K562 (cell line): ENCODE results near the gene ZDHHC1. TPM values are rescaled to one million over a fixed set of nuclear protein-coding genes. Genes with fewer than 3 reads are reported as not detected.

Experiments
- ADNP ChIP-seq: fragments of 200-800 bp; sonication (Bioruptor generic); IDR thresholded peaks from 2 replicates; pipeline ENCODE4 v1.6.1; 2016; ENCODE audit warnings: missing genetic modification characterization, missing compliant biosample characterization
- ASH1L ChIP-seq: fragments of 450-650 bp; IDR thresholded peaks from 2 replicates; pipeline ENCODE4 v1.6.1; 2018; ENCODE audit warnings: borderline replicate concordance, mild to moderate bottlenecking, low read depth; ENCODE audit not compliant: partially characterized antibody
- CHD2 ChIP-seq: IDR thresholded peaks from 2 replicates; pipeline ENCODE4 v1.6.1; 2011; ENCODE audit warnings: low read depth, low read length
- DDX20 ChIP-seq: fragments of 450-650 bp; IDR thresholded peaks from 2 replicates; pipeline ENCODE4 v1.6.1; 2016; ENCODE audit warnings: missing genetic modification characterization, low read depth, mild to moderate bottlenecking, missing compliant biosample characterization, moderate library complexity
- FOXP1 ChIP-seq: sonication (generic); formaldehyde crosslinking; IDR thresholded peaks from 2 replicates; pipeline ENCODE4 v1.8.0; 2022; ENCODE audit warnings: mild to moderate bottlenecking, missing genetic modification reagents
- NFATC3 ChIP-seq: fragments of 450-650 bp; IDR thresholded peaks from 2 replicates; pipeline ENCODE4 v1.6.1; 2017; ENCODE audit warnings: mild to moderate bottlenecking
- NRF1 ChIP-seq, 2 experiments: fragments of 450-650 bp; IDR thresholded peaks in 1 of 2; conservative IDR thresholded peaks in 1 of 2; 2 replicates each; pipeline ENCODE4 v1.6.1; 2014; ENCODE audit warnings: mild to moderate bottlenecking in 2 of 2
- SMAD1 ChIP-seq: fragments of 150-350 bp; IDR thresholded peaks from 2 replicates; pipeline ENCODE4 v1.6.1; 2014; ENCODE audit warnings: low read length, low read depth; ENCODE audit not compliant: partially characterized antibody
- TEAD4 ChIP-seq, 2 experiments: sonication (generic) in 1 of 2; formaldehyde crosslinking in 1 of 2; IDR thresholded peaks; 2 replicates each; pipeline versions ENCODE4 v1.6.1 to v1.8.0; 2012 to 2022; ENCODE audit warnings: borderline replicate concordance in 1 of 2, inconsistent platforms in 1 of 2, low read length in 1 of 2, mild to moderate bottlenecking in 1 of 2, missing genetic modification reagents in 1 of 2
- YBX1 ChIP-seq: fragments of 450-650 bp; IDR thresholded peaks from 2 replicates; pipeline ENCODE4 v1.7.1; 2016; ENCODE audit warnings: mild to moderate bottlenecking
- ZNF24 ChIP-seq: fragments of 450-650 bp; IDR thresholded peaks from 2 replicates; pipeline ENCODE4 v1.6.1; 2016
- ZNF324 ChIP-seq: fragments of 250-450 bp; sonication (Bioruptor Pico); IDR thresholded peaks from 2 replicates; pipeline ENCODE4 v1.4.0; 2020; ENCODE audit warnings: mild to moderate bottlenecking
- polyA plus RNA-seq, 8 experiments: library from polyadenylated mRNA; depleted of rRNA in 4 of 8; stranded (reverse) in 5 of 8; unstranded in 3 of 8; fragments of >200 nt; fragmentation: Nextera tagmentation in 2 of 8; fragmentation: Illumina TruSeq in 1 of 8; extraction: Ambion mirVana in 2 of 8; extraction: Trizol in 1 of 8; gene quantifications; 2 replicates each; pipeline versions ENCODE4 v1.2.1 to v1.2.3, GENCODE V29; 2011 to 2014; ENCODE audit warnings: inconsistent platforms in 1 of 8, missing spikeins in 1 of 8
- total RNA-seq, 7 experiments: library from RNA; depleted of rRNA in 6 of 7; stranded (reverse); fragments of >200 nt in 6 of 7; fragmentation: Illumina TruSeq in 2 of 7; extraction: Trizol in 2 of 7; gene quantifications; 2 replicates each; pipeline versions ENCODE4 v1.2.1 to v1.2.3, GENCODE V29; 2011 to 2021; ENCODE audit warnings: low replicate concordance in 1 of 7
- TF ChIP-seq, protein P1 (sequence below): fragments of 450-650 bp; IDR thresholded peaks from 2 replicates; pipeline ENCODE4 v1.6.1; 2016; ENCODE audit warnings: borderline replicate concordance
- TF ChIP-seq, protein P2 (sequence below): sonication (generic); formaldehyde crosslinking; IDR thresholded peaks from 2 replicates; pipeline ENCODE4 v1.8.1; 2023; ENCODE audit warnings: mild to moderate bottlenecking, missing genetic modification reagents
- TF ChIP-seq, protein P3 (sequence below), 2 experiments: fragments of 450-650 bp in 1 of 2; IDR thresholded peaks; 2 replicates each; pipeline ENCODE4 v1.6.1; 2011 to 2017; ENCODE audit warnings: low read depth in 2 of 2, antibody characterized with exemption in 1 of 2, borderline replicate concordance in 1 of 2, low read length in 1 of 2, mild to moderate bottlenecking in 1 of 2, mixed read lengths in 1 of 2; ENCODE audit not compliant: control insufficient read depth in 1 of 2
- TF ChIP-seq, protein P4 (sequence below): fragments of 450-650 bp; IDR thresholded peaks from one replicate; pipeline ENCODE4 v1.6.1; 2018; ENCODE audit warnings: mild to moderate bottlenecking, moderate library complexity; ENCODE audit not compliant: partially characterized antibody
- TF ChIP-seq, protein P5 (sequence below): fragments of 450-650 bp; formaldehyde crosslinking; IDR thresholded peaks from 2 replicates; pipeline ENCODE4 v1.4.0; 2022; ENCODE audit warnings: mild to moderate bottlenecking, moderate library complexity

ZDHHC1 gene
- total and polyA plus RNA-seq, 9 of the 15 experiments (the other 6 are each of a cell fraction or from before 2014, with no cell fraction given), result 0.06 to 0.77 (median 0.25) TPM; not detected in 4

DNA sequence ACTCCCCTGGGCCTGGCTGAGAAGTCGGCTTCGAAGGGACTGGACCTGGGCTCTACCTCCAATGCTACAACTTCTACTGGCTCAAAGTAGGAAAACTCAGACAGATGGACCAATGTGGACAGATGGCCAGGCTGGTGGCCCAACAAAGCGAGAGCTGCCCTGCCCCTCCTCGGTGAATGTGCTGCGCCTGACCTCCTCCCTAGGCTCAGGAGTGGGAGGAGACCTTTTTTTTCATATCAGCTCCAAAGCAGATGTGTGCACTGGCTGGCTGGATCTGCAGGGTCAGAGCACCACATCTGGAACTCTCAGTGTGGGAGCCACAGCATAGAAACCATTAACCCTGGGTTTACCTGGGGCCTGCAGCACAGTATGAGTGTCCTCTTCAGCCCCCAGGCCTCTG is 43.9 kb upstream of the ZDHHC1 start (continued):
- TF ChIP-seq, protein P1, sequence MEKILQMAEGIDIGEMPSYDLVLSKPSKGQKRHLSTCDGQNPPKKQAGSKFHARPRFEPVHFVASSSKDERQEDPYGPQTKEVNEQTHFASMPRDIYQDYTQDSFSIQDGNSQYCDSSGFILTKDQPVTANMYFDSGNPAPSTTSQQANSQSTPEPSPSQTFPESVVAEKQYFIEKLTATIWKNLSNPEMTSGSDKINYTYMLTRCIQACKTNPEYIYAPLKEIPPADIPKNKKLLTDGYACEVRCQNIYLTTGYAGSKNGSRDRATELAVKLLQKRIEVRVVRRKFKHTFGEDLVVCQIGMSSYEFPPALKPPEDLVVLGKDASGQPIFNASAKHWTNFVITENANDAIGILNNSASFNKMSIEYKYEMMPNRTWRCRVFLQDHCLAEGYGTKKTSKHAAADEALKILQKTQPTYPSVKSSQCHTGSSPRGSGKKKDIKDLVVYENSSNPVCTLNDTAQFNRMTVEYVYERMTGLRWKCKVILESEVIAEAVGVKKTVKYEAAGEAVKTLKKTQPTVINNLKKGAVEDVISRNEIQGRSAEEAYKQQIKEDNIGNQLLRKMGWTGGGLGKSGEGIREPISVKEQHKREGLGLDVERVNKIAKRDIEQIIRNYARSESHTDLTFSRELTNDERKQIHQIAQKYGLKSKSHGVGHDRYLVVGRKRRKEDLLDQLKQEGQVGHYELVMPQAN, result no peak
- TF ChIP-seq DDX20 (tag) (no peak), ZNF324 (CRISPR knock-in tag) (no peak), NFATC3 (no peak), SMAD1 (no peak), ZNF24 (no peak), CHD2 (no peak), FOXP1 (CRISPR knock-in tag) (no peak), ADNP (tag) (no peak), NRF1 (conservative IDR thresholded peaks at IDR 0.05 in 1 of 2, IDR thresholded peaks at IDR 0.05 in 1 of 2) (peak; percentile 46 to 62), YBX1 (no peak), ASH1L (no peak), TEAD4 (IDR thresholded peaks at IDR 0.05; ENCODE audit: low read length) (peak; percentile 87), TEAD4 (CRISPR knock-in tag; IDR thresholded peaks at IDR 0.05; ENCODE audit: borderline replicate concordance) (no peak)
- TF ChIP-seq, protein P2, sequence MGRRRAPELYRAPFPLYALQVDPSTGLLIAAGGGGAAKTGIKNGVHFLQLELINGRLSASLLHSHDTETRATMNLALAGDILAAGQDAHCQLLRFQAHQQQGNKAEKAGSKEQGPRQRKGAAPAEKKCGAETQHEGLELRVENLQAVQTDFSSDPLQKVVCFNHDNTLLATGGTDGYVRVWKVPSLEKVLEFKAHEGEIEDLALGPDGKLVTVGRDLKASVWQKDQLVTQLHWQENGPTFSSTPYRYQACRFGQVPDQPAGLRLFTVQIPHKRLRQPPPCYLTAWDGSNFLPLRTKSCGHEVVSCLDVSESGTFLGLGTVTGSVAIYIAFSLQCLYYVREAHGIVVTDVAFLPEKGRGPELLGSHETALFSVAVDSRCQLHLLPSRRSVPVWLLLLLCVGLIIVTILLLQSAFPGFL (CRISPR knock-in tag), result no peak
- TF ChIP-seq, protein P3, sequence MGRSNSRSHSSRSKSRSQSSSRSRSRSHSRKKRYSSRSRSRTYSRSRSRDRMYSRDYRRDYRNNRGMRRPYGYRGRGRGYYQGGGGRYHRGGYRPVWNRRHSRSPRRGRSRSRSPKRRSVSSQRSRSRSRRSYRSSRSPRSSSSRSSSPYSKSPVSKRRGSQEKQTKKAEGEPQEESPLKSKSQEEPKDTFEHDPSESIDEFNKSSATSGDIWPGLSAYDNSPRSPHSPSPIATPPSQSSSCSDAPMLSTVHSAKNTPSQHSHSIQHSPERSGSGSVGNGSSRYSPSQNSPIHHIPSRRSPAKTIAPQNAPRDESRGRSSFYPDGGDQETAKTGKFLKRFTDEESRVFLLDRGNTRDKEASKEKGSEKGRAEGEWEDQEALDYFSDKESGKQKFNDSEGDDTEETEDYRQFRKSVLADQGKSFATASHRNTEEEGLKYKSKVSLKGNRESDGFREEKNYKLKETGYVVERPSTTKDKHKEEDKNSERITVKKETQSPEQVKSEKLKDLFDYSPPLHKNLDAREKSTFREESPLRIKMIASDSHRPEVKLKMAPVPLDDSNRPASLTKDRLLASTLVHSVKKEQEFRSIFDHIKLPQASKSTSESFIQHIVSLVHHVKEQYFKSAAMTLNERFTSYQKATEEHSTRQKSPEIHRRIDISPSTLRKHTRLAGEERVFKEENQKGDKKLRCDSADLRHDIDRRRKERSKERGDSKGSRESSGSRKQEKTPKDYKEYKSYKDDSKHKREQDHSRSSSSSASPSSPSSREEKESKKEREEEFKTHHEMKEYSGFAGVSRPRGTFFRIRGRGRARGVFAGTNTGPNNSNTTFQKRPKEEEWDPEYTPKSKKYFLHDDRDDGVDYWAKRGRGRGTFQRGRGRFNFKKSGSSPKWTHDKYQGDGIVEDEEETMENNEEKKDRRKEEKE (IDR thresholded peaks at IDR 0.05; ENCODE audit: borderline replicate concordance in 1 of 2, control insufficient read depth in 1 of 2, low read depth in 2 of 2, low read length in 1 of 2), result no peak
- TF ChIP-seq, protein P4, sequence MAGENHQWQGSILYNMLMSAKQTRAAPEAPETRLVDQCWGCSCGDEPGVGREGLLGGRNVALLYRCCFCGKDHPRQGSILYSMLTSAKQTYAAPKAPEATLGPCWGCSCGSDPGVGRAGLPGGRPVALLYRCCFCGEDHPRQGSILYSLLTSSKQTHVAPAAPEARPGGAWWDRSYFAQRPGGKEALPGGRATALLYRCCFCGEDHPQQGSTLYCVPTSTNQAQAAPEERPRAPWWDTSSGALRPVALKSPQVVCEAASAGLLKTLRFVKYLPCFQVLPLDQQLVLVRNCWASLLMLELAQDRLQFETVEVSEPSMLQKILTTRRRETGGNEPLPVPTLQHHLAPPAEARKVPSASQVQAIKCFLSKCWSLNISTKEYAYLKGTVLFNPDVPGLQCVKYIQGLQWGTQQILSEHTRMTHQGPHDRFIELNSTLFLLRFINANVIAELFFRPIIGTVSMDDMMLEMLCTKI, result no peak
- TF ChIP-seq, protein P5, sequence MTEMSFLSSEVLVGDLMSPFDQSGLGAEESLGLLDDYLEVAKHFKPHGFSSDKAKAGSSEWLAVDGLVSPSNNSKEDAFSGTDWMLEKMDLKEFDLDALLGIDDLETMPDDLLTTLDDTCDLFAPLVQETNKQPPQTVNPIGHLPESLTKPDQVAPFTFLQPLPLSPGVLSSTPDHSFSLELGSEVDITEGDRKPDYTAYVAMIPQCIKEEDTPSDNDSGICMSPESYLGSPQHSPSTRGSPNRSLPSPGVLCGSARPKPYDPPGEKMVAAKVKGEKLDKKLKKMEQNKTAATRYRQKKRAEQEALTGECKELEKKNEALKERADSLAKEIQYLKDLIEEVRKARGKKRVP (CRISPR knock-in tag), result no peak
